K562 (cell line): ENCODE measurements around the gene CRABP2. TPM values are rescaled to one million over a fixed set of nuclear protein-coding genes. Genes with fewer than 3 reads are reported as not detected.

Source experiments
- ATF7 ChIP-seq: fragments of 450-650 bp; IDR thresholded peaks from 2 replicates; pipeline ENCODE4 v1.7.1; 2014; ENCODE audit warnings: mild to moderate bottlenecking, moderate library complexity
- BHLHE40 ChIP-seq: IDR thresholded peaks from 2 replicates; pipeline ENCODE4 v1.6.1; 2011; ENCODE audit warnings: low read length, improper control_type of control experiment
- CBX3 ChIP-seq, 2 experiments: IDR thresholded peaks; 1 replicate in 1 of 2; 2 replicates in 1 of 2; pipeline ENCODE4 v1.6.1; 2012; ENCODE audit warnings: inconsistent platforms in 2 of 2, low read length in 2 of 2, borderline replicate concordance in 1 of 2, control low read depth in 1 of 2
- EWSR1 ChIP-seq: fragments of 450-650 bp; IDR thresholded peaks from 2 replicates; pipeline ENCODE4 v1.6.1; 2018; ENCODE audit warnings: borderline replicate concordance, mild to moderate bottlenecking, low read depth, moderate library complexity; ENCODE audit not compliant: partially characterized antibody
- JUN ChIP-seq, 2 experiments: sonication (generic) in 1 of 2; formaldehyde crosslinking in 1 of 2; IDR thresholded peaks; 2 replicates each; pipeline versions ENCODE4 v1.6.1 to v1.8.0; 2012 to 2022; ENCODE audit warnings: borderline replicate concordance in 2 of 2, mild to moderate bottlenecking in 2 of 2, improper control_type of control experiment in 1 of 2, low read depth in 1 of 2, low read length in 1 of 2, missing genetic modification reagents in 1 of 2
- JUND ChIP-seq, 2 experiments: IDR thresholded peaks; 2 replicates in 1 of 2; 3 replicates in 1 of 2; pipeline ENCODE4 v1.6.1; 2011; ENCODE audit warnings: borderline replicate concordance in 2 of 2, low read depth in 2 of 2, low read length in 2 of 2, improper control_type of control experiment in 1 of 2, missing biosample characterization in 1 of 2, missing genetic modification characterization in 1 of 2, missing genetic modification reagents in 1 of 2
- KDM1A ChIP-seq, 2 experiments: fragments of 450-650 bp; IDR thresholded peaks; 2 replicates each; pipeline ENCODE4 v1.6.1; 2016; ENCODE audit warnings: mild to moderate bottlenecking in 2 of 2
- NFXL1 ChIP-seq: fragments of 450-650 bp; formaldehyde crosslinking; IDR thresholded peaks from 2 replicates; pipeline ENCODE4 v1.4.0; 2021; ENCODE audit warnings: mild to moderate bottlenecking
- POLR2A ChIP-seq: fragments of 450-650 bp; conservative IDR thresholded peaks from 2 replicates; pipeline ENCODE4 v1.6.1; 2016
- ZNF561 ChIP-seq: fragments of 450-650 bp; formaldehyde crosslinking; conservative IDR thresholded peaks from 2 replicates; pipeline ENCODE4 v1.4.0; 2020; ENCODE audit warnings: mild to moderate bottlenecking, moderate library complexity
- polyA plus RNA-seq, 8 experiments: library from polyadenylated mRNA; depleted of rRNA in 4 of 8; stranded (reverse) in 5 of 8; unstranded in 3 of 8; fragments of >200 nt; fragmentation: Nextera tagmentation in 2 of 8; fragmentation: Illumina TruSeq in 1 of 8; extraction: Ambion mirVana in 2 of 8; extraction: Trizol in 1 of 8; gene quantifications; 2 replicates each; pipeline versions ENCODE4 v1.2.1 to v1.2.3, GENCODE V29; 2011 to 2014; ENCODE audit warnings: inconsistent platforms in 1 of 8, missing spikeins in 1 of 8
- total RNA-seq, 7 experiments: library from RNA; depleted of rRNA in 6 of 7; stranded (reverse); fragments of >200 nt in 6 of 7; fragmentation: Illumina TruSeq in 2 of 7; extraction: Trizol in 2 of 7; gene quantifications; 2 replicates each; pipeline versions ENCODE4 v1.2.1 to v1.2.3, GENCODE V29; 2011 to 2021; ENCODE audit warnings: low replicate concordance in 1 of 7
- TF ChIP-seq, protein P1 (sequence below), 2 experiments: fragments of 200-800 bp in 1 of 2; sonication (Bioruptor generic) in 1 of 2; sonication (generic) in 1 of 2; formaldehyde crosslinking in 1 of 2; IDR thresholded peaks in 1 of 2; conservative IDR thresholded peaks in 1 of 2; 2 replicates each; pipeline versions ENCODE4 v1.5.0 to v1.6.1; 2016 to 2020; ENCODE audit warnings: missing compliant biosample characterization in 1 of 2, missing genetic modification characterization in 1 of 2, missing genetic modification reagents in 1 of 2
- TF ChIP-seq, protein P2 (sequence below), 2 experiments: fragments of 450-650 bp; formaldehyde crosslinking in 1 of 2; IDR thresholded peaks; 2 replicates each; pipeline versions ENCODE4 v1.4.0 to v1.6.1; 2014 to 2020; ENCODE audit warnings: mild to moderate bottlenecking in 2 of 2, borderline replicate concordance in 1 of 2, low read depth in 1 of 2
- TF ChIP-seq, protein P3 (sequence below), 2 experiments: fragments of 250-450 bp in 1 of 2; fragments of 450-650 bp in 1 of 2; sonication (Bioruptor Pico) in 1 of 2; IDR thresholded peaks; 2 replicates each; pipeline versions ENCODE4 v1.6.1 to v1.8.0; 2016 to 2021; ENCODE audit warnings: mild to moderate bottlenecking in 2 of 2, moderate library complexity in 2 of 2, missing compliant biosample characterization in 1 of 2, missing genetic modification characterization in 1 of 2

CRABP2 gene
- total and polyA plus RNA-seq, 9 of the 15 experiments (the other 6 are each of a cell fraction or from before 2014, with no cell fraction given), result 0.30 to 2.5 (median 0.82) TPM

DNA sequence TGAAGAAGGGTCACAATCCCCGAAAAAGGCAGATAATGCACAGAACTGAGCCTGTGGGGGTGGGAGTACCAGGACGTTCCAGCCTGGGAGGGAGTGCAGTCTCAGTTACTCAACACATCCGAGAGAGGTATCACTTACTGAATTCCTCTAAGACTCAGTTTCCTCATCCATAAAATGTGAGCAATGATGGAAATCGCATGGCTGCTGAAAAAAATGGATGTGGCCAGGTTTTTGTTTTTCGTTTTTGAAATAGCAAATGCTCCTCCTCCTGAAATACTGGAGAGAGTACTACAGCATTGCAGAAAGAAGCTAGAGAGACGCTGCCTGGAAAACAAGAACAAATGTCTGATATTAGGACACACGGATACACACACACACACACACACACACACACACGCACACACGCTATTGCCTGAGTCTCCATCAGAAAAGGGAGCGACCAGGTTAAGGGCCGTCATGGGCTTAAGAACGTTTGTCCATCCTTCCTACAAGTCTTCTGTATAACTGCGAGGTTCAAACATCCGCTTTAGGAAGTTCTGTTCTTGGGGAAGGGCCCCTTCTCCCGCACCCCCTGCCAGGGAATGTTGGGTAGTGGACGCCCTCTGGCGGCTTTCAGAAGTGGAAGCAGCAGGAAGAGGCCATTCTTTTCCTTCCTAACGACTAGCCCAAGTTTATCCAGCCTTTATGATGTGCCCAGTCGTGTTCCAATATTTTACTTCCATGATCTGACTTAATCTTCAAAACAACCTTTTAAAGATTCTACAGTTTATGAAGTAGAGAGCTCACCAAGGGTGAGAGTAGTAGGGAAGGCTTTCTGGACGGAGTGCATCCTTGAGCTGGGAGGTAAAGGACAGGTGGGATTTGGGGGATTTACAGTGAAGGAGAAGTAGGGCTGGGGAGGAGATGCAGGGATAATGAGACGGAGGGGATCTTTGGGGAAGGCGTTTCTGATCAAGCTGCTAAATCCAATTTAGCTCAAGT lies 27.5 kb downstream of the CRABP2 start (continued):
- TF ChIP-seq, protein P1, sequence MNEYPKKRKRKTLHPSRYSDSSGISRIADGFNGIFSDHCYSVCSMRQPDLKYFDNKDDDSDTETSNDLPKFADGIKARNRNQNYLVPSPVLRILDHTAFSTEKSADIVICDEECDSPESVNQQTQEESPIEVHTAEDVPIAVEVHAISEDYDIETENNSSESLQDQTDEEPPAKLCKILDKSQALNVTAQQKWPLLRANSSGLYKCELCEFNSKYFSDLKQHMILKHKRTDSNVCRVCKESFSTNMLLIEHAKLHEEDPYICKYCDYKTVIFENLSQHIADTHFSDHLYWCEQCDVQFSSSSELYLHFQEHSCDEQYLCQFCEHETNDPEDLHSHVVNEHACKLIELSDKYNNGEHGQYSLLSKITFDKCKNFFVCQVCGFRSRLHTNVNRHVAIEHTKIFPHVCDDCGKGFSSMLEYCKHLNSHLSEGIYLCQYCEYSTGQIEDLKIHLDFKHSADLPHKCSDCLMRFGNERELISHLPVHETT (CRISPR knock-in tag; conservative IDR thresholded peaks at IDR 0.05 in 1 of 2, IDR thresholded peaks at IDR 0.05 in 1 of 2), result 0 out of 4 replicates have a peak, but pooled peaks of 1 of the 2 experiments have one; percentile 19
- no peak for TF ChIP-seq ZNF561
- TF ChIP-seq, protein P2, sequence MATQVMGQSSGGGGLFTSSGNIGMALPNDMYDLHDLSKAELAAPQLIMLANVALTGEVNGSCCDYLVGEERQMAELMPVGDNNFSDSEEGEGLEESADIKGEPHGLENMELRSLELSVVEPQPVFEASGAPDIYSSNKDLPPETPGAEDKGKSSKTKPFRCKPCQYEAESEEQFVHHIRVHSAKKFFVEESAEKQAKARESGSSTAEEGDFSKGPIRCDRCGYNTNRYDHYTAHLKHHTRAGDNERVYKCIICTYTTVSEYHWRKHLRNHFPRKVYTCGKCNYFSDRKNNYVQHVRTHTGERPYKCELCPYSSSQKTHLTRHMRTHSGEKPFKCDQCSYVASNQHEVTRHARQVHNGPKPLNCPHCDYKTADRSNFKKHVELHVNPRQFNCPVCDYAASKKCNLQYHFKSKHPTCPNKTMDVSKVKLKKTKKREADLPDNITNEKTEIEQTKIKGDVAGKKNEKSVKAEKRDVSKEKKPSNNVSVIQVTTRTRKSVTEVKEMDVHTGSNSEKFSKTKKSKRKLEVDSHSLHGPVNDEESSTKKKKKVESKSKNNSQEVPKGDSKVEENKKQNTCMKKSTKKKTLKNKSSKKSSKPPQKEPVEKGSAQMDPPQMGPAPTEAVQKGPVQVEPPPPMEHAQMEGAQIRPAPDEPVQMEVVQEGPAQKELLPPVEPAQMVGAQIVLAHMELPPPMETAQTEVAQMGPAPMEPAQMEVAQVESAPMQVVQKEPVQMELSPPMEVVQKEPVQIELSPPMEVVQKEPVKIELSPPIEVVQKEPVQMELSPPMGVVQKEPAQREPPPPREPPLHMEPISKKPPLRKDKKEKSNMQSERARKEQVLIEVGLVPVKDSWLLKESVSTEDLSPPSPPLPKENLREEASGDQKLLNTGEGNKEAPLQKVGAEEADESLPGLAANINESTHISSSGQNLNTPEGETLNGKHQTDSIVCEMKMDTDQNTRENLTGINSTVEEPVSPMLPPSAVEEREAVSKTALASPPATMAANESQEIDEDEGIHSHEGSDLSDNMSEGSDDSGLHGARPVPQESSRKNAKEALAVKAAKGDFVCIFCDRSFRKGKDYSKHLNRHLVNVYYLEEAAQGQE (IDR thresholded peaks at IDR 0.05; ENCODE audit: borderline replicate concordance), result peak; percentile 96
- TF ChIP-seq, protein P2 (CRISPR knock-in tag; IDR thresholded peaks at IDR 0.05; ENCODE audit: low read depth), result no peak
- peak; percentile 30; the same call in 1 of the 2 replicates for TF ChIP-seq JUND (IDR thresholded peaks at IDR 0.05; ENCODE audit: borderline replicate concordance, low read depth, low read length)
- TF ChIP-seq JUND (tag; IDR thresholded peaks at IDR 0.05; ENCODE audit: borderline replicate concordance, low read depth, low read length), result peak; percentile 63; the same call in 2 of the 3 replicates
- no peak for TF ChIP-seq EWSR1
- peak in 1 of 2 experiments; percentile 40; a peak in 1 of 4 replicates for TF ChIP-seq KDM1A (IDR thresholded peaks at IDR 0.05)
- no peak for TF ChIP-seq JUN (IDR thresholded peaks at IDR 0.05; ENCODE audit: borderline replicate concordance, low read depth, low read length)
- TF ChIP-seq JUN (CRISPR knock-in tag; IDR thresholded peaks at IDR 0.05; ENCODE audit: borderline replicate concordance), result peak; percentile 35; the same call in 1 of the 2 replicates
- TF ChIP-seq NFXL1, result no peak
- peak; percentile 40; the same call in 1 of the 2 replicates for TF ChIP-seq ATF7
- no peak for TF ChIP-seq POLR2A
- TF ChIP-seq BHLHE40, result peak; percentile 30; the same call in 1 of the 2 replicates
- TF ChIP-seq, protein P3, sequence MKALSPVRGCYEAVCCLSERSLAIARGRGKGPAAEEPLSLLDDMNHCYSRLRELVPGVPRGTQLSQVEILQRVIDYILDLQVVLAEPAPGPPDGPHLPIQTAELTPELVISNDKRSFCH (CRISPR knock-in tag; IDR thresholded peaks at IDR 0.05), result no peak
- TF ChIP-seq, protein P3 (tag; IDR thresholded peaks at IDR 0.05), result no peak
- 0 out of 3 replicates have a peak, but pooled peaks of 1 of the 2 experiments have one; percentile 33 for TF ChIP-seq CBX3 (IDR thresholded peaks at IDR 0.05; ENCODE audit: borderline replicate concordance in 1 of 2, low read length in 2 of 2)
